Spinal cord (tissue), 10 donors: ENCODE data around the gene DUS1L. TPM values are rescaled to one million over a fixed set of nuclear protein-coding genes. Genes with fewer than 3 reads are reported as not detected.

Source experiments
- DNase-seq, 6 donors: peaks; one replicate each; pipeline versions ENCODE4 v3.0.0 to v3.0.0-alpha.2; 2013 to 2015; ENCODE audit warnings: low spot score in 6 of 6, low read depth in 4 of 6
- H3K27ac ChIP-seq: one replicate; pipeline ENCODE4 v1.5.1; 2013; ENCODE audit warnings: low read depth, low read length, control low read depth
- H3K27me3 ChIP-seq: one replicate; pipeline ENCODE4 v1.6.1; 2013; ENCODE audit warnings: low read length; ENCODE audit not compliant: control insufficient read depth, insufficient read depth
- H3K36me3 ChIP-seq: one replicate; pipeline ENCODE4 v1.6.1; 2013; ENCODE audit warnings: low read length; ENCODE audit not compliant: control insufficient read depth, insufficient read depth
- H3K4me1 ChIP-seq: one replicate; pipeline ENCODE4 v1.6.1; 2013; ENCODE audit warnings: low read length; ENCODE audit not compliant: control insufficient read depth, insufficient read depth
- H3K4me3 ChIP-seq: one replicate; pipeline ENCODE4 v1.5.1; 2013; ENCODE audit warnings: low read depth, low read length, control low read depth
- H3K9me3 ChIP-seq: one replicate; pipeline ENCODE4 v1.6.1; 2013; ENCODE audit warnings: low read length; ENCODE audit not compliant: control insufficient read depth, insufficient read depth
- WGBS: methylation state at CpG from one replicate; pipeline ENCODE4 v1.1.5; 2013; ENCODE audit warnings: missing lambda C conversion rate; ENCODE audit not compliant: insufficient coverage; 5-methylcytosine and 5-hydroxymethylcytosine counted together
- polyA plus RNA-seq, 2 donors: library from polyadenylated mRNA; unstranded; fragments of 120-200 nt; gene quantifications; one replicate each; pipeline ENCODE4 v1.2.1, GENCODE V29; 2013; ENCODE audit not compliant: insufficient read length in 2 of 2
- total RNA-seq, 2 donors: library from RNA; depleted of rRNA in 1 of 2; stranded (reverse); fragments of 120-200 nt in 1 of 2; fragments of >200 nt in 1 of 2; gene quantifications; one replicate each; pipeline versions ENCODE4 v1.2.3 to v1.2.4, GENCODE V29; 2013 to 2014
- donor health status: healthy.

DUS1L gene
- total and polyA plus RNA-seq, 4 donors, result 18.9 to 85.1 (median 57.7) TPM

- no peak for DNase-seq
- no peaks in the 10 kb centered on the region for H3K27me3 ChIP-seq
- WGBS, result 81% methylated on average over 13 of the region's 13 CpGs
- H3K36me3 ChIP-seq, result peaks cover 97% of the 10 kb centered on the region
- H3K4me1 ChIP-seq, result peaks cover 54% of the 10 kb centered on the region
- H3K27ac ChIP-seq, result no peak overlapping the region
- H3K4me3 ChIP-seq, result no peak overlapping the region
- no peaks in the 10 kb centered on the region for H3K9me3 ChIP-seq
These were observed 50.7 kb downstream of the DUS1L start for GRCh38 chr17:82014971-82015310.

- DNase-seq, result no peak
- Histone ChIP-seq H3K4me3 (no peak overlapping the region), H3K9me3 (no peaks in the 10 kb centered on the region), H3K27ac (no peak overlapping the region), H3K27me3 (no peaks in the 10 kb centered on the region), H3K4me1 (peaks cover 53% of the 10 kb centered on the region), H3K36me3 (peaks cover 97% of the 10 kb centered on the region)
- WGBS, result 63% methylated on average over 22 of the region's 23 CpGs
These were observed 51.2 kb downstream of the DUS1L start for GRCh38 chr17:82014432-82014831.

GRCh38 chr17:82013772-82014321 is 51.8 kb downstream of the DUS1L start:
- no peak overlapping the region for H3K4me3 ChIP-seq
- WGBS, result 87% methylated on average over 16 of the region's 16 CpGs
- peak overlapping the region; percentile 40 for H3K27ac ChIP-seq

GRCh38 chr17:82013341-82013740 is 52.3 kb downstream of the DUS1L start:
- WGBS, result 70% methylated on average over 21 of the region's 22 CpGs
- no peaks in the 10 kb centered on the region for H3K9me3 ChIP-seq
- peak overlapping the region; percentile 67 for H3K27ac ChIP-seq
- H3K4me1 ChIP-seq, result peaks cover 58% of the 10 kb centered on the region
- peak in 1 of 6 donors; percentile 78 for DNase-seq
- H3K4me3 ChIP-seq, result no peak overlapping the region
- peaks cover 97% of the 10 kb centered on the region for H3K36me3 ChIP-seq
- no peaks in the 10 kb centered on the region for H3K27me3 ChIP-seq

More at GRCh38 chr17:82013772-82014321, 51.8 kb downstream of the DUS1L start:
- Histone ChIP-seq H3K4me1 (peaks cover 58% of the 10 kb centered on the region), H3K36me3 (peaks cover 97% of the 10 kb centered on the region), H3K27me3 (no peaks in the 10 kb centered on the region), H3K9me3 (no peaks in the 10 kb centered on the region)
- DNase-seq, result no peak

- WGBS, result 59% methylated on average over 10 of the region's 19 CpGs
- no peak for DNase-seq
- peaks cover 61% of the 10 kb centered on the region for H3K4me1 ChIP-seq
- no peak overlapping the region for H3K4me3 ChIP-seq
- H3K27ac ChIP-seq, result peak overlapping the region; percentile 67
- H3K36me3 ChIP-seq, result peaks cover 97% of the 10 kb centered on the region
- no peaks in the 10 kb centered on the region for H3K9me3 ChIP-seq
- H3K27me3 ChIP-seq, result no peaks in the 10 kb centered on the region
These were observed 52.8 kb downstream of the DUS1L start for GRCh38 chr17:82012640-82013295.

GRCh38 chr17:82012261-82012639 is 53.4 kb downstream of the DUS1L start:
- Histone ChIP-seq H3K27me3 (no peaks in the 10 kb centered on the region), H3K27ac (peak overlapping the region; percentile 67), H3K4me1 (peaks cover 66% of the 10 kb centered on the region), H3K9me3 (no peaks in the 10 kb centered on the region), H3K36me3 (peaks cover 97% of the 10 kb centered on the region), H3K4me3 (no peak overlapping the region)
- DNase-seq, result no peak
- 50% methylated on average over 20 of the region's 20 CpGs for WGBS

- WGBS, result 90% methylated on average over 18 of the region's 19 CpGs
- no peak overlapping the region for H3K27ac ChIP-seq
These were observed 53.9 kb downstream of the DUS1L start for GRCh38 chr17:82011617-82012187.

GRCh38 chr17:82010575-82011525 is 54.8 kb downstream of the DUS1L start:
- DNase-seq, result no peak
- H3K27ac ChIP-seq, result no peak overlapping the region
- H3K36me3 ChIP-seq, result peaks cover 97% of the 10 kb centered on the region
- H3K9me3 ChIP-seq, result no peaks in the 10 kb centered on the region
- no peak overlapping the region for H3K4me3 ChIP-seq
- 92% methylated on average over 33 of the region's 39 CpGs for WGBS
- peaks cover 72% of the 10 kb centered on the region for H3K4me1 ChIP-seq
- no peaks in the 10 kb centered on the region for H3K27me3 ChIP-seq

More at GRCh38 chr17:82011617-82012187, 53.9 kb downstream of the DUS1L start:
- H3K4me1 ChIP-seq, result peaks cover 72% of the 10 kb centered on the region
- DNase-seq, result no peak
- no peaks in the 10 kb centered on the region for H3K27me3 ChIP-seq
- H3K9me3 ChIP-seq, result no peaks in the 10 kb centered on the region
- peaks cover 97% of the 10 kb centered on the region for H3K36me3 ChIP-seq
- H3K4me3 ChIP-seq, result no peak overlapping the region

- WGBS, result 90% methylated on average over 15 of the region's 15 CpGs
- no peak overlapping the region for H3K27ac ChIP-seq
- no peak for DNase-seq
These were observed 56.2 kb downstream of the DUS1L start for GRCh38 chr17:82009413-82009812.

More at GRCh38 chr17:82009413-82009812, 56.2 kb downstream of the DUS1L start:
- Histone ChIP-seq H3K4me3 (no peak overlapping the region), H3K4me1 (peaks cover 63% of the 10 kb centered on the region), H3K36me3 (peaks cover 98% of the 10 kb centered on the region), H3K9me3 (no peaks in the 10 kb centered on the region), H3K27me3 (no peaks in the 10 kb centered on the region)
